ENCODE measurements around the gene CFAP20.

The CFAP20 gene

DNA sequence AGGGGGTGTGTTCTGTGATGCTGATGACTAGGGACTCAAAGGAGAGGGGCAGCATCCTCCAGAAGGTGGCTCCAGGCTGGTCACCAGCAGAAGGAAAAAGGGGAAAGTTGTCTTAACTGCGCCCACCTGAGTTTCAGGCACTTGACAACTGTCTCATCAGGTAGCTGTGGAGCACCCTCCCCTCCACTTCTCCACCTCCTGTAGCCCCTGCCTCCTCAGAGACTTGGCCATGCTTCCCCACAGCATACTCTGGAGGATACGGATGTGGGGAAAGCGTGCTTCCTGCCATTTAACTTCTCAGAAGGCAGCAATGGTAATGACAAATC is 17.9 kb downstream of the CFAP20 start:
- no peak overlapping the region for H3K4me3 ChIP-seq (ENCODE audit: low read depth, low read length, poor library complexity, severe bottlenecking)
- H3K27me3 ChIP-seq (ENCODE audit: insufficient read depth, low read length): no peaks in the 10 kb centered on the region
- H3K9me3 ChIP-seq (ENCODE audit: low read length): no peaks in the 10 kb centered on the region
- H3K4me2 ChIP-seq (ENCODE audit: low read length): no peak overlapping the region
- no peak overlapping the region for H3K9ac ChIP-seq (ENCODE audit: low read length)
- no peaks in the 10 kb centered on the region for H3K9me2 ChIP-seq (ENCODE audit: low read depth, low read length)
- TF ChIP-seq EZH2 (IDR thresholded peaks at IDR 0.05; ENCODE audit: borderline replicate concordance, low read length): no peak
- TF ChIP-seq, protein P1, sequence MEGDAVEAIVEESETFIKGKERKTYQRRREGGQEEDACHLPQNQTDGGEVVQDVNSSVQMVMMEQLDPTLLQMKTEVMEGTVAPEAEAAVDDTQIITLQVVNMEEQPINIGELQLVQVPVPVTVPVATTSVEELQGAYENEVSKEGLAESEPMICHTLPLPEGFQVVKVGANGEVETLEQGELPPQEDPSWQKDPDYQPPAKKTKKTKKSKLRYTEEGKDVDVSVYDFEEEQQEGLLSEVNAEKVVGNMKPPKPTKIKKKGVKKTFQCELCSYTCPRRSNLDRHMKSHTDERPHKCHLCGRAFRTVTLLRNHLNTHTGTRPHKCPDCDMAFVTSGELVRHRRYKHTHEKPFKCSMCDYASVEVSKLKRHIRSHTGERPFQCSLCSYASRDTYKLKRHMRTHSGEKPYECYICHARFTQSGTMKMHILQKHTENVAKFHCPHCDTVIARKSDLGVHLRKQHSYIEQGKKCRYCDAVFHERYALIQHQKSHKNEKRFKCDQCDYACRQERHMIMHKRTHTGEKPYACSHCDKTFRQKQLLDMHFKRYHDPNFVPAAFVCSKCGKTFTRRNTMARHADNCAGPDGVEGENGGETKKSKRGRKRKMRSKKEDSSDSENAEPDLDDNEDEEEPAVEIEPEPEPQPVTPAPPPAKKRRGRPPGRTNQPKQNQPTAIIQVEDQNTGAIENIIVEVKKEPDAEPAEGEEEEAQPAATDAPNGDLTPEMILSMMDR (IDR thresholded peaks at IDR 0.05; ENCODE audit: low read length): no peak
- no peak overlapping the region for H3K27ac ChIP-seq (ENCODE audit: low read depth, low read length, poor library complexity, severe bottlenecking)
- H2AFZ ChIP-seq (ENCODE audit: low read length): no peak overlapping the region
- H3K4me1 ChIP-seq (ENCODE audit: insufficient read depth, low read length, severe bottlenecking): no peaks in the 10 kb centered on the region
- peaks cover 38% of the 10 kb centered on the region for H3K36me3 ChIP-seq (ENCODE audit: insufficient read depth, low read length)
- H3K79me2 ChIP-seq (ENCODE audit: insufficient read depth, low read length): no peaks in the 10 kb centered on the region
- no peaks in the 10 kb centered on the region for H3F3A ChIP-seq (ENCODE audit: insufficient read depth, low read length)
- H4K20me1 ChIP-seq (ENCODE audit: insufficient read depth, low read length): no peaks in the 10 kb centered on the region

DNA sequence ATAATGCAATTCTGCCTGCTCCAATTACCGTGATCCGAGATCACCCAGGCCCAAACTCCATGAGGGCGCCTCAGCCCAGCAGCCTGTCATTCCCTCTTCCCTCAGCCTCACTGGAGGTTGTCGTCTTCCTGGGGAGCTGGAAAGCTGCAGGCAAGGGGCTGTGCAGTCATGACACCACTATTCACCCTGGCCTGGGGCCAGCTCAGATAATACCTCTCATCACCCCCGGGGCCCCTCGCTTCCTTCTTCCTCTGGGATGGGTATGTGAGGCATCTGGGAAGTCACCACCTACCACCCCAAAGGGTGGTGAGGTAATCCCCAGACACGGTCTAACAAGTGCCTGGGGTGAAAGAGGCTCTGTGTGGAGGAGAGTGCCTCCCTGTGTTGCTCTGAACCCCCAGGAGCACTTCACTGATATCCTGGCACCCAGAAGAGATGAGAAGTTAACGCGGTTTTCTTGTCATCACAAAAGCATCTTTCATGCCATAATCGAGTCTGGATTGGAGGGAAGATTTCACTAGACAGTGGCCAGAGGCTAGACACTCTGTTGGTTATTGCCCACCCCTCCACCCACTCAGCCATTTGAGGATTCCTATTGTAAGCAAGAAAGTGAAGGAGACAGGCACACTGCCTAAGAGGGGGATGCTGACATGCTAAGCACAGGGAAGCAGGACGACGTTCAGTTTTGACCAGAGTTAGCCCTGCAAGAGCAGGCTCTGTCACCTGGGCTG is 18.4 kb downstream of the CFAP20 start:
- TF ChIP-seq EZH2 (IDR thresholded peaks at IDR 0.05; ENCODE audit: borderline replicate concordance, low read length): no peak
- TF ChIP-seq, protein P1 (IDR thresholded peaks at IDR 0.05; ENCODE audit: low read length): no peak
- no peak overlapping the region for H3K27ac ChIP-seq (ENCODE audit: low read depth, low read length, poor library complexity, severe bottlenecking)

DNA sequence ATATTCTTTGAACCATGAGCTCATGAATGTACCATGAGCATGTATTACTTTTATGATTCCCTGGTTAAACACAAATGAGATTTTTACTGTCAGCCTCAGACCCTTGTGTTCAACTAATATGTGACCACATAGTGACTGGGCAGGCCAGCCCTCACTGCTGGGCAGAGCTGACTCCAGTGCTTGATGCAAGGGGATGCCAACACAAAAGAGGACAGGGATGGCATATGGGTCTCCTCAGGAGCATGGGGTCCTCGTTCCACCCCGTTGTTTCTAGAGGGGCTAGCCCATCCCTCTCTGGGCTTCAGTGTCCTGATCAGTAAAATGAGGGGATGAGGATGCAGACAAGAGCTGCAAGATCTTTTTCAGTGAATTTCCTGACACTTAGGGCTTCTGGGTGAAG is 19.3 kb downstream of the CFAP20 start:
- Histone ChIP-seq H3K4me1 (ENCODE audit: insufficient read depth, low read length, severe bottlenecking) (no peaks in the 10 kb centered on the region), H3K4me3 (ENCODE audit: low read depth, low read length, poor library complexity, severe bottlenecking) (no peak overlapping the region), H3K9me3 (ENCODE audit: low read length) (no peaks in the 10 kb centered on the region), H3F3A (ENCODE audit: insufficient read depth, low read length) (no peaks in the 10 kb centered on the region), H3K27ac (ENCODE audit: low read depth, low read length, poor library complexity, severe bottlenecking) (no peak overlapping the region), H2AFZ (ENCODE audit: low read length) (no peak overlapping the region), H3K9me2 (ENCODE audit: low read depth, low read length) (no peaks in the 10 kb centered on the region), H4K20me1 (ENCODE audit: insufficient read depth, low read length) (no peaks in the 10 kb centered on the region), H3K36me3 (ENCODE audit: insufficient read depth, low read length) (peaks cover 24% of the 10 kb centered on the region), H3K27me3 (ENCODE audit: insufficient read depth, low read length) (no peaks in the 10 kb centered on the region), H3K4me2 (ENCODE audit: low read length) (no peak overlapping the region), H3K9ac (ENCODE audit: low read length) (no peak overlapping the region), H3K79me2 (ENCODE audit: insufficient read depth, low read length) (no peaks in the 10 kb centered on the region)
- no peak for TF ChIP-seq EZH2 (IDR thresholded peaks at IDR 0.05; ENCODE audit: borderline replicate concordance, low read length)
- TF ChIP-seq, protein P1 (IDR thresholded peaks at IDR 0.05; ENCODE audit: low read length): no peak

More for the DNA sequence above, 18.4 kb downstream of the CFAP20 start:
- Histone ChIP-seq H3K27me3 (ENCODE audit: insufficient read depth, low read length) (no peaks in the 10 kb centered on the region), H3K9me3 (ENCODE audit: low read length) (no peaks in the 10 kb centered on the region), H3K9ac (ENCODE audit: low read length) (no peak overlapping the region), H3K4me1 (ENCODE audit: insufficient read depth, low read length, severe bottlenecking) (no peaks in the 10 kb centered on the region), H3K4me3 (ENCODE audit: low read depth, low read length, poor library complexity, severe bottlenecking) (no peak overlapping the region), H2AFZ (ENCODE audit: low read length) (no peak overlapping the region), H4K20me1 (ENCODE audit: insufficient read depth, low read length) (no peaks in the 10 kb centered on the region), H3K9me2 (ENCODE audit: low read depth, low read length) (no peaks in the 10 kb centered on the region), H3F3A (ENCODE audit: insufficient read depth, low read length) (no peaks in the 10 kb centered on the region), H3K4me2 (ENCODE audit: low read length) (no peak overlapping the region), H3K36me3 (ENCODE audit: insufficient read depth, low read length) (peaks cover 33% of the 10 kb centered on the region), H3K79me2 (ENCODE audit: insufficient read depth, low read length) (no peaks in the 10 kb centered on the region)
